ENCODE measurements around the gene XPA. TPM values are rescaled to one million over a fixed set of nuclear protein-coding genes. Genes with fewer than 3 reads are reported as not detected.

XPA gene
- total and polyA plus RNA-seq, 2 of the 8 experiments (the other 6 are each of a cell fraction or from before 2014, with no cell fraction given): 0.24 to 2.6 TPM

DNA sequence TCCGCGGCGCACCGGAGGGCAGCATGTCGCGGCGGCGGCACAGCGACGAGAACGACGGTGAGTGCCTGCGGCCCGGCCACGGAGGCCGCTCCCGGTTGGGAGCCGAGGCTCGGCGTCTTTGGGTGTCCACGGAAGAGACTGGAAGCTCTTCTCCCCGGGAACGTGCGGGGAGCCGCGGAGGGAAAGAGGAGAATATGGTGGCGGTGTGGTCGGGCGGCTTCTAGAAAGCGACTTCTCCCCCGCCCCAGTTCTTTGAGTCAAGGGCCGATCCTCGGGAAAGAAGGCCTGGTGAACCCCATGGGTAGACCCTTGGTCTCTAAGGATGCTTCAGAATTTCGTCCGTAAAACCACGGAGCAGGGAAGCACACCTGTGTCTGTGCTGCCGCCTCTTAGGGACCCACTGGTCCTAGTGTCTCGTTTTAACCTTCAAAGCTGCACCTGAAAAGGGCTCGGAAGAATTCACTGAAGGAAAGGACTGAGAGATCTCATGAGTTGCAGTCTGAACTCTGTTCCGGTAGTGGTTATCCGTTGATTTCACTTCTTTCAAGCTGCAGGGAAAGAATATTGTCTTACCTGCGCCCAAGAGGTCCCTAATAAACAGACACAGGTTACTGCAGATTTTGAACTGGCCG lies 63.2 kb downstream of the XPA start (continued):
- TF ChIP-seq SP4 (IDR thresholded peaks at IDR 0.05; ENCODE audit: low read length) (no peak), SUZ12 (IDR thresholded peaks at IDR 0.05; ENCODE audit: low read length) (no peak), SAP30 (IDR thresholded peaks at IDR 0.05; ENCODE audit: insufficient read depth, insufficient replicate concordance, low read length) (no peak), FOSL1 (IDR thresholded peaks at IDR 0.05; ENCODE audit: insufficient read depth, low read depth, low read length) (no peak), HDAC2 (IDR thresholded peaks at IDR 0.05; ENCODE audit: borderline replicate concordance in 1 of 2, low read depth in 2 of 2, low read length in 2 of 2) (no peak), CBX5 (IDR thresholded peaks at IDR 0.05; ENCODE audit: low read depth, low read length) (no peak), NANOG (IDR thresholded peaks at IDR 0.05; ENCODE audit: insufficient read depth, low read depth, low read length, poor library complexity, severe bottlenecking) (no peak), CREB1 (IDR thresholded peaks at IDR 0.05) (no peak), BACH1 (IDR thresholded peaks at IDR 0.05; ENCODE audit: low read length) (no peak), POLR2A (IDR thresholded peaks at IDR 0.05; ENCODE audit: control extremely low read depth in 1 of 2, low read depth in 2 of 2, low read length in 2 of 2) (no peak), SIRT6 (IDR thresholded peaks at IDR 0.05; ENCODE audit: low read length) (no peak), SRF (IDR thresholded peaks at IDR 0.05; ENCODE audit: low read depth, low read length) (no peak), KDM4A (IDR thresholded peaks at IDR 0.05; ENCODE audit: low read depth, low read length, severe bottlenecking) (peak; percentile 30), SIX5 (IDR thresholded peaks at IDR 0.05; ENCODE audit: low read depth, low read length) (no peak), POU5F1 (IDR thresholded peaks at IDR 0.05; ENCODE audit: low read depth, low read length) (no peak)
- TF ChIP-seq, protein P1, sequence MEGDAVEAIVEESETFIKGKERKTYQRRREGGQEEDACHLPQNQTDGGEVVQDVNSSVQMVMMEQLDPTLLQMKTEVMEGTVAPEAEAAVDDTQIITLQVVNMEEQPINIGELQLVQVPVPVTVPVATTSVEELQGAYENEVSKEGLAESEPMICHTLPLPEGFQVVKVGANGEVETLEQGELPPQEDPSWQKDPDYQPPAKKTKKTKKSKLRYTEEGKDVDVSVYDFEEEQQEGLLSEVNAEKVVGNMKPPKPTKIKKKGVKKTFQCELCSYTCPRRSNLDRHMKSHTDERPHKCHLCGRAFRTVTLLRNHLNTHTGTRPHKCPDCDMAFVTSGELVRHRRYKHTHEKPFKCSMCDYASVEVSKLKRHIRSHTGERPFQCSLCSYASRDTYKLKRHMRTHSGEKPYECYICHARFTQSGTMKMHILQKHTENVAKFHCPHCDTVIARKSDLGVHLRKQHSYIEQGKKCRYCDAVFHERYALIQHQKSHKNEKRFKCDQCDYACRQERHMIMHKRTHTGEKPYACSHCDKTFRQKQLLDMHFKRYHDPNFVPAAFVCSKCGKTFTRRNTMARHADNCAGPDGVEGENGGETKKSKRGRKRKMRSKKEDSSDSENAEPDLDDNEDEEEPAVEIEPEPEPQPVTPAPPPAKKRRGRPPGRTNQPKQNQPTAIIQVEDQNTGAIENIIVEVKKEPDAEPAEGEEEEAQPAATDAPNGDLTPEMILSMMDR (IDR thresholded peaks at IDR 0.05; ENCODE audit: control extremely low read depth in 1 of 3, insufficient read depth in 1 of 3, low read depth in 1 of 3, low read length in 3 of 3): no peak
- TF ChIP-seq, protein P2, sequence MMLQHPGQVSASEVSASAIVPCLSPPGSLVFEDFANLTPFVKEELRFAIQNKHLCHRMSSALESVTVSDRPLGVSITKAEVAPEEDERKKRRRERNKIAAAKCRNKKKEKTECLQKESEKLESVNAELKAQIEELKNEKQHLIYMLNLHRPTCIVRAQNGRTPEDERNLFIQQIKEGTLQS (IDR thresholded peaks at IDR 0.05; ENCODE audit: insufficient read depth, low read depth, low read length): no peak
- TF ChIP-seq, protein P3, sequence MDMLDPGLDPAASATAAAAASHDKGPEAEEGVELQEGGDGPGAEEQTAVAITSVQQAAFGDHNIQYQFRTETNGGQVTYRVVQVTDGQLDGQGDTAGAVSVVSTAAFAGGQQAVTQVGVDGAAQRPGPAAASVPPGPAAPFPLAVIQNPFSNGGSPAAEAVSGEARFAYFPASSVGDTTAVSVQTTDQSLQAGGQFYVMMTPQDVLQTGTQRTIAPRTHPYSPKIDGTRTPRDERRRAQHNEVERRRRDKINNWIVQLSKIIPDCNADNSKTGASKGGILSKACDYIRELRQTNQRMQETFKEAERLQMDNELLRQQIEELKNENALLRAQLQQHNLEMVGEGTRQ (IDR thresholded peaks at IDR 0.05; ENCODE audit: low read length): no peak
- TF ChIP-seq, protein P4, sequence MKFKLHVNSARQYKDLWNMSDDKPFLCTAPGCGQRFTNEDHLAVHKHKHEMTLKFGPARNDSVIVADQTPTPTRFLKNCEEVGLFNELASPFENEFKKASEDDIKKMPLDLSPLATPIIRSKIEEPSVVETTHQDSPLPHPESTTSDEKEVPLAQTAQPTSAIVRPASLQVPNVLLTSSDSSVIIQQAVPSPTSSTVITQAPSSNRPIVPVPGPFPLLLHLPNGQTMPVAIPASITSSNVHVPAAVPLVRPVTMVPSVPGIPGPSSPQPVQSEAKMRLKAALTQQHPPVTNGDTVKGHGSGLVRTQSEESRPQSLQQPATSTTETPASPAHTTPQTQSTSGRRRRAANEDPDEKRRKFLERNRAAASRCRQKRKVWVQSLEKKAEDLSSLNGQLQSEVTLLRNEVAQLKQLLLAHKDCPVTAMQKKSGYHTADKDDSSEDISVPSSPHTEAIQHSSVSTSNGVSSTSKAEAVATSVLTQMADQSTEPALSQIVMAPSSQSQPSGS (IDR thresholded peaks at IDR 0.05; ENCODE audit: low read length): no peak
